IMR-90 (cell line): ENCODE results near the gene RALGPS1. TPM values are rescaled to one million over a fixed set of nuclear protein-coding genes. Genes with fewer than 3 reads are reported as not detected.

Experiments used
- ATAC-seq: fragments of 200-7000 bp; cut with Tn5 transposase; 2 replicates; pipeline ENCODE4 v1.9.1; 2020; ENCODE audit warnings: low read depth, mild to moderate bottlenecking, moderate library complexity
- BruUV-seq: library from RNA; stranded (reverse); fragments of 400-500 nt; replicated peaks from 2 replicates; lab custom pipeline; 2021; lab: Mats Ljungman, UMichigan
- CTCF ChIA-PET: fragments of 300-600 bp; formaldehyde crosslinking; extraction: SDS; loops from one replicate; lab custom pipeline; 2021; ENCODE audit warnings: antibody characterized with exemption; lab: Yijun Ruan, JAX
- POLR2A ChIA-PET: fragments of 300-600 bp; sonication (Branson Sonifier 250); formaldehyde crosslinking; loops from one replicate; lab custom pipeline; 2022; ENCODE audit warnings: antibody characterized with exemption; ENCODE audit not compliant: unreplicated experiment; lab: Charles Lee
- DNase-seq: peaks from one replicate; pipeline ENCODE4 v3.0.0; 2013
- H2AFZ ChIP-seq: replicated peaks from 2 replicates; pipeline ENCODE3; 2013; ENCODE audit warnings: low read length, mild to moderate bottlenecking; ENCODE audit not compliant: poor library complexity
- H2AK5ac ChIP-seq: 2 replicates; pipeline ENCODE4 v1.6.1; 2013; ENCODE audit warnings: low read depth, low read length, inconsistent platforms
- H2AK9ac ChIP-seq: replicated peaks from 2 replicates; pipeline ENCODE3; 2013; ENCODE audit warnings: mild to moderate bottlenecking, low read depth, low read length, moderate library complexity; ENCODE audit not compliant: poor library complexity
- H2BK120ac ChIP-seq: 2 replicates; pipeline ENCODE4 v1.6.1; 2013; ENCODE audit warnings: low read depth, low read length, inconsistent platforms
- H2BK15ac ChIP-seq: 3 replicates; pipeline ENCODE4 v1.6.1; 2013; ENCODE audit warnings: low read depth, low read length, inconsistent platforms
- H2BK20ac ChIP-seq: 2 replicates; pipeline ENCODE4 v1.6.1; 2013; ENCODE audit warnings: low read depth, mild to moderate bottlenecking, inconsistent platforms, low read length, moderate library complexity
- H2BK5ac ChIP-seq: 2 replicates; pipeline ENCODE4 v1.6.1; 2013; ENCODE audit warnings: mild to moderate bottlenecking, low read depth, low read length, inconsistent platforms; ENCODE audit not compliant: poor library complexity, severe bottlenecking
- H3K14ac ChIP-seq: replicated peaks from 2 replicates; pipeline ENCODE4 v1.6.1; 2013; ENCODE audit warnings: low read depth, low read length, inconsistent platforms
- H3K18ac ChIP-seq: 2 replicates; pipeline ENCODE4 v1.6.1; 2013; ENCODE audit warnings: low read depth, low read length, control low read depth
- H3K23ac ChIP-seq: 2 replicates; pipeline ENCODE4 v1.6.1; 2013; ENCODE audit warnings: low read depth, low read length, inconsistent platforms
- H3K27ac ChIP-seq: 2 replicates; pipeline ENCODE4 v1.5.1; 2013; ENCODE audit warnings: mild to moderate bottlenecking, control low read depth, low read length; ENCODE audit not compliant: insufficient read depth
- H3K27me3 ChIP-seq: 2 replicates; pipeline ENCODE4 v1.6.1; 2013; ENCODE audit warnings: low read length; ENCODE audit not compliant: control insufficient read depth, insufficient read depth
- H3K36me3 ChIP-seq: 2 replicates; pipeline ENCODE4 v1.6.1; 2013; ENCODE audit warnings: low read length, mixed read lengths; ENCODE audit not compliant: control insufficient read depth, insufficient read depth
- H3K4ac ChIP-seq: 2 replicates; pipeline ENCODE4 v1.6.1; 2013; ENCODE audit warnings: low read depth, low read length, inconsistent platforms
- H3K4me1 ChIP-seq: 2 replicates; pipeline ENCODE4 v1.6.1; 2013; ENCODE audit warnings: low read length, mixed read lengths; ENCODE audit not compliant: control insufficient read depth, insufficient read depth
- H3K4me2 ChIP-seq: 2 replicates; pipeline ENCODE4 v1.6.1; 2013; ENCODE audit warnings: low read depth, mild to moderate bottlenecking, control low read depth, low read length, moderate library complexity
- H3K4me3 ChIP-seq: 2 replicates; pipeline ENCODE4 v1.5.1; 2013; ENCODE audit warnings: low read depth, mild to moderate bottlenecking, control low read depth, low read length, moderate library complexity; ENCODE audit not compliant: insufficient read depth
- H3K56ac ChIP-seq: 2 replicates; pipeline ENCODE4 v1.6.1; 2013; ENCODE audit warnings: low read length, inconsistent platforms; ENCODE audit not compliant: insufficient read depth; ENCODE audit errors: extremely low read depth
- H3K79me1 ChIP-seq, 2 experiments: 2 replicates each; pipeline ENCODE4 v1.6.1; 2013; ENCODE audit warnings: low read length in 2 of 2, inconsistent platforms in 1 of 2, low read depth in 1 of 2
- H3K9ac ChIP-seq: 2 replicates; pipeline ENCODE4 v1.6.1; 2013; ENCODE audit warnings: low read depth, low read length, control low read depth
- H3K9me1 ChIP-seq: 2 replicates; pipeline ENCODE4 v1.6.1; 2013; ENCODE audit warnings: low read length, inconsistent platforms; ENCODE audit not compliant: insufficient read depth
- H3K9me3 ChIP-seq: 2 replicates; pipeline ENCODE4 v1.6.1; 2013; ENCODE audit warnings: low read length; ENCODE audit not compliant: control insufficient read depth, insufficient read depth
- H4K20me1 ChIP-seq: 2 replicates; pipeline ENCODE4 v1.6.1; 2013; ENCODE audit warnings: low read length, inconsistent platforms; ENCODE audit not compliant: insufficient read depth
- H4K5ac ChIP-seq: 2 replicates; pipeline ENCODE4 v1.6.1; 2013; ENCODE audit warnings: mild to moderate bottlenecking, low read depth, low read length, control low read depth
- H4K8ac ChIP-seq, 2 experiments: 2 replicates each; pipeline ENCODE4 v1.6.1; 2013; ENCODE audit warnings: low read depth in 2 of 2, low read length in 2 of 2, control low read depth in 1 of 2, inconsistent platforms in 1 of 2
- H4K91ac ChIP-seq: 2 replicates; pipeline ENCODE4 v1.6.1; 2013; ENCODE audit warnings: low read depth, low read length, inconsistent platforms; ENCODE audit not compliant: insufficient read depth
- BHLHE40 ChIP-seq: fragments of 150-350 bp; IDR thresholded peaks from 2 replicates; pipeline ENCODE4 v1.6.1; 2016; ENCODE audit warnings: mild to moderate bottlenecking, low read depth, low read length
- CEBPB ChIP-seq: IDR thresholded peaks from 2 replicates; pipeline ENCODE4 v1.6.1; 2012; ENCODE audit warnings: low read depth, low read length, improper control_type of control experiment
- CHD1 ChIP-seq: IDR thresholded peaks from 2 replicates; pipeline ENCODE4 v1.6.1; 2012; ENCODE audit warnings: low read depth, low read length, improper control_type of control experiment
- FOS ChIP-seq: fragments of 150-350 bp; IDR thresholded peaks from 2 replicates; pipeline ENCODE4 v1.6.1; 2016; ENCODE audit warnings: low read depth, low read length
- MAFK ChIP-seq: IDR thresholded peaks from 2 replicates; pipeline ENCODE4 v1.6.1; 2012; ENCODE audit warnings: low read depth, low read length, improper control_type of control experiment
- MXI1 ChIP-seq: IDR thresholded peaks from 2 replicates; pipeline ENCODE4 v1.6.1; 2012; ENCODE audit warnings: low read depth, mild to moderate bottlenecking, low read length, moderate library complexity, borderline replicate concordance
- NFE2L2 ChIP-seq: fragments of 150-350 bp; IDR thresholded peaks from 2 replicates; pipeline ENCODE4 v1.6.1; 2016; ENCODE audit warnings: low read depth, mild to moderate bottlenecking, low read length
- POLR2A ChIP-seq: IDR thresholded peaks from 2 replicates; pipeline ENCODE4 v1.6.1; 2012; ENCODE audit warnings: mild to moderate bottlenecking, low read depth, low read length
- RAD21 ChIP-seq: IDR thresholded peaks from 2 replicates; pipeline ENCODE4 v1.6.1; 2012; ENCODE audit warnings: low read length, improper control_type of control experiment
- RCOR1 ChIP-seq: IDR thresholded peaks from 2 replicates; pipeline ENCODE4 v1.6.1; 2012; ENCODE audit warnings: mild to moderate bottlenecking, low read length, improper control_type of control experiment; ENCODE audit not compliant: insufficient replicate concordance
- SMC3 ChIP-seq: fragments of 150-350 bp; IDR thresholded peaks from 2 replicates; pipeline ENCODE4 v1.6.1; 2016; ENCODE audit warnings: low read depth, mild to moderate bottlenecking, antibody characterized with exemption, low read length, moderate library complexity
- USF2 ChIP-seq: fragments of 150-350 bp; IDR thresholded peaks from 2 replicates; pipeline ENCODE4 v1.6.1; 2017; ENCODE audit warnings: mild to moderate bottlenecking, antibody characterized with exemption, low read length, low read depth
- WGBS, 2 experiments: methylation state at CpG; one replicate each; pipeline versions ENCODE4 v1.1.5 to v1.1.7; 2013; ENCODE audit warnings: missing lambda C conversion rate in 2 of 2; ENCODE audit not compliant: insufficient read length in 1 of 2; ENCODE audit errors: extremely low coverage in 2 of 2; 5-methylcytosine and 5-hydroxymethylcytosine counted together
- dilution Hi-C: fragments of 300-500 bp; cut with HindIII; formaldehyde crosslinking; loops from one replicate; pipeline ENCODE4 v1.14.3; 2018; ENCODE audit warnings: low sequenced_read_pairs; ENCODE audit not compliant: unreplicated experiment
- in situ Hi-C: fragments of 300-500 bp; cut with MboI; formaldehyde crosslinking; loops from 3 replicates; pipeline ENCODE4 v1.14.3; 2019; ENCODE audit warnings: low sequenced_read_pairs, inconsistent platforms, mixed read lengths
- intact Hi-C: fragments of 100-400 bp; cut with micrococcal nuclease; formaldehyde crosslinking; loops from 2 replicates; pipeline ENCODE4 v1.10.0; 2022
- polyA plus RNA-seq, 3 experiments: library from polyadenylated mRNA; depleted of rRNA; stranded (reverse); fragments of >200 nt; gene quantifications; 2 replicates each; pipeline ENCODE4 v1.2.3, GENCODE V29; 2012; ENCODE audit warnings: low replicate concordance in 1 of 3
- total RNA-seq: library from RNA; depleted of rRNA; stranded (reverse); fragments of >200 nt; gene quantifications from 2 replicates; pipeline ENCODE4 v1.2.3, GENCODE V29; 2012
- TF ChIP-seq, protein P1 (sequence below): conservative IDR thresholded peaks from 2 replicates; pipeline ENCODE4 v1.5.1; 2012; ENCODE audit warnings: mild to moderate bottlenecking, low read depth, low read length, improper control_type of control experiment

RALGPS1 gene
- total and polyA plus RNA-seq, 2 of the 4 experiments (the other 2 are of a cell fraction): 0.90 to 2.8 TPM

DNA sequence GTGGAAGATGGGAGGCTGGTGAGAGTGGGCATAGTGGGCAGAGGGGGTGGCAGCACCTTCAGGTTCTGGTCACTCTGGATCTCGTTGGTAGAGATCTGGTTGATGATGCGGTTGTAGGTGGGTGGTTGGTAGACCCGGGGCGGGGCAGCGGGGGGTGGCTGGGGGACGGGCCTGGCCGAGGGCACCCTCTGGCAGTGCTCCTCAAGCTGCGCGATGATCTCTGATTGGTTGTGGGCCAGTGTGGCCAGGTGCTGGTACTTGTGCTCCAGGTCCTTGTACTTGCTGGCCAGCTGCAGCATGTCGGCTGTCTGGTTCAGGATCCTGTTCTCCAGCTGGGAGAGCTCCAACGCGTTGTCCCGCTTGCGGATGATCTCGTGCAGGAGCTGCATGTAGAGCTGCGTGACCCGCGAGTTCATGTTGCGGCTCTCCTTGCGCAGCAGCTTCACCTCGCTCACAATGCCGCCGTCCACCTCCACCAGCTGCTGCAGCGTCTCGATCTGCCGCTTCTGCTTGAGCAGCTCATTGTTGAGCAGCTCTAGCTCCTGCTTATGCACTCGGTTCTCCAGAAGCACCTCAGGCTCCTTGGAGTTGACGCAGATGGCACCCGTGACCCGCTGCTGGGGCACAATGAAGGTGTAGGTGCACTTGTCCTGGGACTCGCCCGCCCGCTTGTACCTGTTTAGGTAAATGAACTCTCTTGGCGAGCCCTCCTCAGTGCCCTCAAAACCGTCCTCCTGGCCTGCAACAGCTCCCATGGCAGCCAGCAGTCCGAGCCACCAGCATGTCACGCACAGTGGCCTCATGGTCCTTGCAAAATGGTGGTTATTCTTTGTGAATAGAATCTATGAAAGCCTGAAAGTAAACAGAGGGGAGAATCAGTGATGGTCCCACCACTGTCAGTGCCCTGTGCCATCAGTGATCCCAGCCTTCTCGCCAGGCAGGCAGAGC is 193.6 kb downstream of the RALGPS1 start (continued):
- TF ChIP-seq BHLHE40: no peak

DNA sequence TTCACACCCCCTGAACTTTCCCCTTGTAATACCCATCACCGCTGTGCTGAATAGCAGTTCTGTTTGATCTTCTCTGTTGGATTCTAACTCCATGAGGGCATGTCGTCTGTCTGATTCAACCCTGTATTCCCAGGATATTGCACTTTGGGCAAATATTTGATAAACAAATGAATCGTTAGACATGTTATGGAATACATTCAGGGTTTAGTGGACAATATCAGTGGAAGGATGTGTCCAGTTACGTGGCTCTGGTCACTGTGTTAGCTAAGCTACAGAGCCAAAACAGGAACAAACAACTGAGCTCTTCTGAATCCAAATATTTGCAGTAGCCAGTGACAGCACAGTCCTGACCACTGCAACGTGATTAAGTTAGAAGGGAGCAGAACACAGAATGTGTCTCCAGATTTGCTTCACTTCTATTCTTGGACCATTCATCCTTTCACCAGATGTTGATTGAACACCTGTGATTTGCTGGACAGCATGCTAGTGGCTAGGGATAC is 194.7 kb downstream of the RALGPS1 start:
- in situ Hi-C loops (no loop called here), intact Hi-C loops (no loop called here), dilution Hi-C loops (no loop called here)
- Histone ChIP-seq H4K8ac (no peak overlapping the region), H3K27me3 (no peaks in the 10 kb centered on the region), H3K23ac (no peak overlapping the region; the same call in 1 of the 2 replicates), H2BK15ac (no peak overlapping the region; the same call in 2 of the 3 replicates), H3K14ac (no peak overlapping the region), H3K4me3 (no peak overlapping the region), H3K9ac (no peak overlapping the region), H2BK20ac (no peak overlapping the region), H3K9me1 (peaks cover 14% of the 10 kb centered on the region), H2AFZ (no peak overlapping the region), H3K4ac (no peak overlapping the region), H3K4me1 (peaks cover 18% of the 10 kb centered on the region), H3K18ac (no peak overlapping the region), H2AK9ac (no peak overlapping the region), H3K56ac (no peak overlapping the region), H3K9me3 (no peaks in the 10 kb centered on the region), H3K4me2 (no peak overlapping the region), H3K36me3 (peaks cover 65% of the 10 kb centered on the region), H3K79me1 (peaks cover 10 to 39% of the 10 kb centered on the region in 2 experiments; a peak in 3 of 4 replicates), H4K91ac (no peak overlapping the region), H3K27ac (no peak overlapping the region), H2BK5ac (no peak overlapping the region), H2BK120ac (no peak overlapping the region), H4K20me1 (peaks cover 54% of the 10 kb centered on the region), H2AK5ac (no peak overlapping the region; the same call in 1 of the 2 replicates), H4K5ac (no peak overlapping the region)
- POLR2A ChIA-PET: no interaction called here
- DNase-seq: peak; percentile 9
- BruUV-seq: no TSS peak
- ATAC-seq: no peak; the same call in 1 of the 2 replicates
- CTCF ChIA-PET: no interaction called here
- WGBS, 2 experiments: 50% methylated on average over 1 of the region's 5 CpGs; no CpG with 5 or more reads in 1 of the 2 experiments
- no peak for TF ChIP-seq SMC3
- TF ChIP-seq POLR2A: no peak
- no peak for TF ChIP-seq MXI1
- no peak for TF ChIP-seq CEBPB
- no peak for TF ChIP-seq RAD21
- TF ChIP-seq USF2: no peak
- TF ChIP-seq RCOR1: no peak
- no peak for TF ChIP-seq MAFK
- TF ChIP-seq, protein P1, sequence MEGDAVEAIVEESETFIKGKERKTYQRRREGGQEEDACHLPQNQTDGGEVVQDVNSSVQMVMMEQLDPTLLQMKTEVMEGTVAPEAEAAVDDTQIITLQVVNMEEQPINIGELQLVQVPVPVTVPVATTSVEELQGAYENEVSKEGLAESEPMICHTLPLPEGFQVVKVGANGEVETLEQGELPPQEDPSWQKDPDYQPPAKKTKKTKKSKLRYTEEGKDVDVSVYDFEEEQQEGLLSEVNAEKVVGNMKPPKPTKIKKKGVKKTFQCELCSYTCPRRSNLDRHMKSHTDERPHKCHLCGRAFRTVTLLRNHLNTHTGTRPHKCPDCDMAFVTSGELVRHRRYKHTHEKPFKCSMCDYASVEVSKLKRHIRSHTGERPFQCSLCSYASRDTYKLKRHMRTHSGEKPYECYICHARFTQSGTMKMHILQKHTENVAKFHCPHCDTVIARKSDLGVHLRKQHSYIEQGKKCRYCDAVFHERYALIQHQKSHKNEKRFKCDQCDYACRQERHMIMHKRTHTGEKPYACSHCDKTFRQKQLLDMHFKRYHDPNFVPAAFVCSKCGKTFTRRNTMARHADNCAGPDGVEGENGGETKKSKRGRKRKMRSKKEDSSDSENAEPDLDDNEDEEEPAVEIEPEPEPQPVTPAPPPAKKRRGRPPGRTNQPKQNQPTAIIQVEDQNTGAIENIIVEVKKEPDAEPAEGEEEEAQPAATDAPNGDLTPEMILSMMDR: no peak
- no peak for TF ChIP-seq CHD1
- TF ChIP-seq FOS: no peak
- TF ChIP-seq NFE2L2: no peak
- no peak for TF ChIP-seq BHLHE40
